IPS DF 6.9 (cell line): ENCODE results near the gene SHB.

Source experiments
- DNase-seq: peaks from one replicate; pipeline ENCODE4 v3.0.0-alpha.2; 2013; ENCODE audit warnings: low read depth, low spot score
- H3K27ac ChIP-seq: one replicate; pipeline ENCODE4 v1.5.1; 2013; ENCODE audit warnings: low read length, control low read depth
- H3K27me3 ChIP-seq: 2 replicates; pipeline ENCODE4 v1.6.1; 2013; ENCODE audit warnings: mild to moderate bottlenecking, low read length; ENCODE audit not compliant: control insufficient read depth, insufficient read depth
- H3K36me3 ChIP-seq: 2 replicates; pipeline ENCODE4 v1.6.1; 2013; ENCODE audit warnings: low read length; ENCODE audit not compliant: control insufficient read depth, insufficient read depth
- H3K4me1 ChIP-seq: 2 replicates; pipeline ENCODE4 v1.6.1; 2013; ENCODE audit warnings: low read length; ENCODE audit not compliant: control insufficient read depth, insufficient read depth
- H3K4me3 ChIP-seq: 2 replicates; pipeline ENCODE4 v1.5.1; 2013; ENCODE audit warnings: mild to moderate bottlenecking, low read length
- H3K9me3 ChIP-seq: 2 replicates; pipeline ENCODE4 v1.6.1; 2013; ENCODE audit warnings: low read length, inconsistent platforms; ENCODE audit not compliant: control insufficient read depth, insufficient read depth
- WGBS: extraction: QIAGEN DNeasy Blood & Tissue Kit; methylation state at CpG from one replicate; pipeline ENCODE4 v1.1.7; 2013; ENCODE audit warnings: mixed read lengths, missing lambda C conversion rate; ENCODE audit not compliant: insufficient read length, insufficient coverage; 5-methylcytosine and 5-hydroxymethylcytosine counted together

SHB gene, protein sequence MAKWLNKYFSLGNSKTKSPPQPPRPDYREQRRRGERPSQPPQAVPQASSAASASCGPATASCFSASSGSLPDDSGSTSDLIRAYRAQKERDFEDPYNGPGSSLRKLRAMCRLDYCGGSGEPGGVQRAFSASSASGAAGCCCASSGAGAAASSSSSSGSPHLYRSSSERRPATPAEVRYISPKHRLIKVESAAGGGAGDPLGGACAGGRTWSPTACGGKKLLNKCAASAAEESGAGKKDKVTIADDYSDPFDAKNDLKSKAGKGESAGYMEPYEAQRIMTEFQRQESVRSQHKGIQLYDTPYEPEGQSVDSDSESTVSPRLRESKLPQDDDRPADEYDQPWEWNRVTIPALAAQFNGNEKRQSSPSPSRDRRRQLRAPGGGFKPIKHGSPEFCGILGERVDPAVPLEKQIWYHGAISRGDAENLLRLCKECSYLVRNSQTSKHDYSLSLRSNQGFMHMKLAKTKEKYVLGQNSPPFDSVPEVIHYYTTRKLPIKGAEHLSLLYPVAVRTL

DNA sequence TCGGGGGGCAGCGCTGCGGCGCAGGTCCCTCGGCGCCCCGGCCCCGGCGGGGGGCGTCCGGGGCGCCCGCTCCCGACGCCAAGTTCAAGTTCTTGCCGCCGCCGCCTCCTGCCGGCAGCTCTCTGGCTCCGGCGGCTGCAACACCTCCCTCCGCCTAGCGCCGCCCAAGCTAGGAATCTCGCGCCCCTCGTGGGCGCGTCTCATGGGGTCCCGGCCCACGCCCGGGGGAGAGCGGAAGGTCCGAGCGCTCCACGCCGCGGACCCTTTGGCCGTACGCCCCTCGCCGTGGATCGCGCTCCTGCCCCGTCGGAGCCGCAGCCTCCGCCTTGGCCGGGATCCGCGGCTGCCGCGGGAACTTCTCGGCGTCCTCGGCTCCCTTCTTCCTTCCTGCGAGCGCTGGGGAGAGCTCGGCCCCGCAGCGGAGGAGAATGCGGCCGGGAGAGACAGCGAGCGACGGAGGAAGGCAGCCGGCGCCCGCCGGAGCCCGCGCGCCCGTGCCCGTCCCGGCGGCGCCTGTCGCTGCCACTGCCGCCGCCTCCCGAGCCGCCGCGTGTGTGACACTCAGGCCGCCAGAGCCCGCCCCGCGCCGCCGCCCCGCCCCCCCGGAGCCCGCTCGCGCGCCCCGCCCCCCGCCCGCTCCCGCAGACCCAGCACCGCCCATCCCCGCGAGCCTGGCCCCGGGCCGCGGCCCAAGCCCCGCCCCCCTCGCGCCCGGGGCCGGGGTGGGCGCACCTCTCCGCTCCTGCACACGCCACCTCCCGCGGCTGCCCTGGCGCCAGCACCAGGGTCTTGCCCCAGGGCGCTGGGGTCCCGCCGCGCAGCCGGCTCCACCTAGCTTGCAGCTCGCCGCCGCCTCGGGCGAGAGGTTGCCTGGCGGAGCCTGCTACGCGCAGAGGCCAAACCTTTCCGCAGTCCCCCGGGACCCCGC lies at the start of gene SHB:
TSS of gene SHB (minus strand) at position 527 of the 928 bp plus-strand sequence. CDS start 582 bp downstream, outside the sequence.
- Histone ChIP-seq H3K27ac (no peak within 1 kb of the TSS), H3K36me3 (no peaks in the 10 kb centered on the region), H3K4me3 (peak within 1 kb of the TSS; percentile 81), H3K9me3 (no peaks in the 10 kb centered on the region), H3K27me3 (no peaks in the 10 kb centered on the region; the same call in 1 of the 2 replicates), H3K4me1 (peaks cover 7% of the 10 kb centered on the region)
- no peak for DNase-seq
- WGBS: no CpG with 5 or more reads among the region's 134 CpGs

DNA sequence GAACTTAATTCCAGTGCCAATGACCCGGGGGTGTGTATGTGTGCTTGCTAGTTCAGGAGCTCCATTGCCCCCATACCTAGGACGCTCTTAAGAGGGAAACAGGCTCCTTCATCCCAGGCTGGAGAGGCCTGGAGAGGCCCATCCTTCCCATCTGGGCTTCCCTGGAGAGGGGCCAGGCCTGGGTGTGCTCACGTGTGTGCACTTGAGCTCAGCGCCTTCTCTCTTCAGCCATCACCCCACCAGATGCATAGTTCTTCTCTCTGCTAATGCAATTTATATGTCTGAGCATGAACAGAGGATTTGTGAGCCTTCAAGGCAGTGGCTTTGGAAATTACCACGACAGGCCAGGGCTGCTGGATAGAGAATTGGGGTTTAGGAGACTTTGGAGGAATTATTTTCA lies 48.6 kb upstream of the SHB start:
- H3K27ac ChIP-seq: no peak overlapping the region

DNA sequence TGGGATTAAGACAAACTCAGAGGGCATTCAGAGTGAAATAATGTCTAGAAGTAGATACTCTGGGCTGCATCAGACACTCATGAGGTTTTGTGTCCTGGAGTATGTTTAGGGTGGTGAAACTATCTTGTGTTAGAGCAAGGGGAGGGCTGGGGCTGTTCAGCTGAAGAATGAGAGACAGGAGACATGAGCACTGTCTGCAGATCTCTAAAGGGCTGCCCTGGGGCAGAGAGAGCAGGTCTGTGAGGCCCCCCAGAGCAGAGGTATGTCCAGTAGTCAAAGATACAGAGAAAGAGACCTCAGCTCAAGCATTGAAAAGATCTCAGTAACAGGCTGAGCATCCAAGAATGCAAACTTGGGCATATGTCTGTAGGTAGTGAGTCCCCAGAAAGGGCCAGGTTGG lies 45.9 kb upstream of the SHB start:
- DNase-seq: no peak
- Histone ChIP-seq H3K36me3 (no peaks in the 10 kb centered on the region), H3K4me1 (no peaks in the 10 kb centered on the region), H3K9me3 (no peaks in the 10 kb centered on the region), H3K4me3 (no peak overlapping the region), H3K27me3 (no peaks in the 10 kb centered on the region), H3K27ac (no peak overlapping the region)

More for the DNA sequence above, 48.6 kb upstream of the SHB start:
- Histone ChIP-seq H3K36me3 (no peaks in the 10 kb centered on the region), H3K4me3 (no peak overlapping the region), H3K9me3 (no peaks in the 10 kb centered on the region), H3K4me1 (no peaks in the 10 kb centered on the region), H3K27me3 (no peaks in the 10 kb centered on the region)
- WGBS: no CpG with 5 or more reads among the region's 5 CpGs
- no peak for DNase-seq

DNA sequence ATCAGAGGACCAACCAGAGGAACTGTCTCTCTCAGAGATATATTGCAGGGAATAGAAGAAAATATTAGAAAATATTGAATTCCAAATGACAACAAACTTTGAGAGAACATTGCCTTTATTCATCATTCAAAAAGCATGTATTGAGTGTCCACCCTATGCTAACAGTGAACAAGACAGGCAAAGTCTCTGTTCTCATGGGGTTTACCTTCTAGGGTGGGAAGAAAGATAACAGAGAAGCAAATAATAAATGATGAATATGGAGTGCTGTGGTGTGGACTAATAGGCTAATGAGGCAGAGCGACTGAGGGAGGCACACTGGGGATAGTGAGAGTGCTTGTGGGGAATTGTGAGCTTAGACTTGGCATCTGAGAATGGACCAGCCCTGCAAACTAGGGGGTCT lies 43.4 kb upstream of the SHB start:
- H3K27me3 ChIP-seq: no peaks in the 10 kb centered on the region
- WGBS: no CpG with 5 or more reads among the region's 1 CpG
- H3K4me3 ChIP-seq: no peak overlapping the region
- H3K9me3 ChIP-seq: no peaks in the 10 kb centered on the region
- no peak for DNase-seq
- no peaks in the 10 kb centered on the region for H3K4me1 ChIP-seq
- H3K27ac ChIP-seq: no peak overlapping the region
- H3K36me3 ChIP-seq: no peaks in the 10 kb centered on the region

DNA sequence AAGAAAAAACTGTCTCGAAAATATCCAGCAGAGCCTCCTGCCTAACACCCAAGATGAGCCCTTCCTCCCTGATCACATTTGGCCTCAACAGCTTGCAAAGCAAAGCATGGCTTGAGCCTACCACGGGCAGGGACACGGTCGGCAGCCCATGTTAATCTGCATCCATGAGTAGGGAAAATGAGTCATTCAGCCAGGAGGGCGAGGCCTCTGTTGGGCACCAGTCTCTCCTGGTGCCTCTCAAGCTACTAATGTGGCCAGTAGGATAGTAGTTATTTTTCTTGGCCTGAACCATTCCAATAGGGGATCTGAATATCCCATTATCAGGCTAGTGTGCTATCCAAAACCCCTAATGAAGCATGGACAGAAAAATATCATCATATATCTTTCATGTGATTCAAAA lies 43.0 kb upstream of the SHB start:
- DNase-seq: no peak
- H3K36me3 ChIP-seq: no peaks in the 10 kb centered on the region
- no peaks in the 10 kb centered on the region for H3K27me3 ChIP-seq
- no CpG with 5 or more reads among the region's 5 CpGs for WGBS
- H3K27ac ChIP-seq: no peak overlapping the region
- no peaks in the 10 kb centered on the region for H3K9me3 ChIP-seq
- no peak overlapping the region for H3K4me3 ChIP-seq
- no peaks in the 10 kb centered on the region for H3K4me1 ChIP-seq

- H3K4me3 ChIP-seq: no peak overlapping the region
- no peaks in the 10 kb centered on the region for H3K36me3 ChIP-seq
- H3K27ac ChIP-seq: no peak overlapping the region
- no CpG with 5 or more reads among the region's 6 CpGs for WGBS
- H3K27me3 ChIP-seq: no peaks in the 10 kb centered on the region
- no peaks in the 10 kb centered on the region for H3K9me3 ChIP-seq
- H3K4me1 ChIP-seq: no peaks in the 10 kb centered on the region
- no peak for DNase-seq
Measured at GRCh38 chr9:38110476-38110875, 41.4 kb upstream of the SHB start.

DNA sequence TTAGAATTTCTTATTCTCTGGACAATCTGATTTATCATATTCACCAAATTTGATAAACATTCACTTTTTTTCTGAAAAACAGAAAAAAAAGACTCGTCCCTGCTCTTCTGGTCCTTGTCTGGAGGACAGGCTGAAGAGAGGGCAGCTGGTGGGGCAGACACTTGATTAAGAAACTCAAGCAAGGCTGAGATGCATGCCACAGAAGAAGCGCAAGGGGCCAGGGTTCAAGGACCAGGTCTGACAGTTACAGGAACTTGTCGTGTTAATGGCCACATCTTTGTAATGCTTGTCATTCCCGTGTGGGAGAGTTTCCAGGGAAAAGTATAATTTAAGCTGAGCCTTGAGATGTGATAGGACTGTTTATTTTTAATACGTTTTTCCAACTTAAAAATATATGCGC lies 40.6 kb upstream of the SHB start:
- no peak overlapping the region for H3K4me3 ChIP-seq
- no CpG with 5 or more reads among the region's 6 CpGs for WGBS
- DNase-seq: no peak
- no peaks in the 10 kb centered on the region for H3K4me1 ChIP-seq
- H3K27ac ChIP-seq: no peak overlapping the region
- H3K27me3 ChIP-seq: no peaks in the 10 kb centered on the region
- H3K36me3 ChIP-seq: no peaks in the 10 kb centered on the region
- no peaks in the 10 kb centered on the region for H3K9me3 ChIP-seq

- WGBS: no CpG with 5 or more reads among the region's 1 CpG
- Histone ChIP-seq H3K9me3 (no peaks in the 10 kb centered on the region), H3K36me3 (no peaks in the 10 kb centered on the region), H3K4me1 (no peaks in the 10 kb centered on the region), H3K27me3 (no peaks in the 10 kb centered on the region), H3K4me3 (no peak overlapping the region), H3K27ac (no peak overlapping the region)
- no peak for DNase-seq
Measured at GRCh38 chr9:38108326-38108725, 39.3 kb upstream of the SHB start.

- DNase-seq: no peak
- no peaks in the 10 kb centered on the region for H3K36me3 ChIP-seq
- H3K9me3 ChIP-seq: no peaks in the 10 kb centered on the region
- H3K4me3 ChIP-seq: no peak overlapping the region
- no peaks in the 10 kb centered on the region for H3K27me3 ChIP-seq
- no peaks in the 10 kb centered on the region for H3K4me1 ChIP-seq
- H3K27ac ChIP-seq: no peak overlapping the region
- no CpG with 5 or more reads among the region's 8 CpGs for WGBS
Measured at GRCh38 chr9:38107811-38108304, 38.8 kb upstream of the SHB start.

GRCh38 chr9:38107405-38107804 lies 38.4 kb upstream of the SHB start:
- Histone ChIP-seq H3K36me3 (no peaks in the 10 kb centered on the region), H3K9me3 (no peaks in the 10 kb centered on the region), H3K27me3 (no peaks in the 10 kb centered on the region), H3K4me3 (no peak overlapping the region), H3K27ac (no peak overlapping the region), H3K4me1 (no peaks in the 10 kb centered on the region)
- WGBS: no CpG with 5 or more reads among the region's 3 CpGs
- DNase-seq: no peak
